Adipose tissue (tissue), 3 donors: ENCODE results near the gene MSANTD1. TPM values are rescaled to one million over a fixed set of nuclear protein-coding genes. Genes with fewer than 3 reads are reported as not detected.

ENCODE experiments used
- H3K27ac ChIP-seq: one replicate; pipeline ENCODE4 v1.5.1; 2013; ENCODE audit warnings: low read depth, low read length
- WGBS, 3 donors: extraction: QIAGEN DNeasy Blood & Tissue Kit; methylation state at CpG; one replicate each; pipeline ENCODE4 v1.1.7; 2013; 5-methylcytosine and 5-hydroxymethylcytosine counted together
- polyA plus RNA-seq, 3 donors: library from polyadenylated mRNA; stranded (reverse); fragments of 200-250 nt; gene quantifications; one replicate each; pipeline ENCODE4 v1.2.3, GENCODE V29; 2013
- donor health status: healthy with polysubstance abuse.
- donor health status: Bipolar disorder and iron deficiency.
- donor health status: healthy.

The MSANTD1 gene
- polyA plus RNA-seq, 3 donors = 0.22 to 0.36 TPM; not detected in 1

DNA sequence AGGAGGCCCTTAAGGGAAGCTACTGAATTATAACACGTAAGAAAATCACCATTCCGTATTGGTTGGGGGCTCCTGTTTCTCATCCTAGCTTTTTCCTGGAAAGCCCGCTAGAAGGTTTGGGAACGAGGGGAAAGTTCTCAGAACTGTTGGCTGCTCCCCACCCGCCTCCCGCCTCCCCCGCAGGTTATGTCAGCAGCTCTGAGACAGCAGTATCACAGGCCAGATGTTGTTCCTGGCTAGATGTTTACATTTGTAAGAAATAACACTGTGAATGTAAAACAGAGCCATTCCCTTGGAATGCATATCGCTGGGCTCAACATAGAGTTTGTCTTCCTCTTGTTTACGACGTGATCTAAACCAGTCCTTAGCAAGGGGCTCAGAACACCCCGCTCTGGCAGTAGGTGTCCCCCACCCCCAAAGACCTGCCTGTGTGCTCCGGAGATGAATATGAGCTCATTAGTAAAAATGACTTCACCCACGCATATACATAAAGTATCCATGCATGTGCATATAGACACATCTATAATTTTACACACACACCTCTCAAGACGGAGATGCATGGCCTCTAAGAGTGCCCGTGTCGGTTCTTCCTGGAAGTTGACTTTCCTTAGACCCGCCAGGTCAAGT lies 6.9 kb upstream of the MSANTD1 start:
- 56 to 71% (median 67%) methylated on average over 17 of the region's 17 CpGs for WGBS, 3 donors
- no peak overlapping the region for H3K27ac ChIP-seq

DNA sequence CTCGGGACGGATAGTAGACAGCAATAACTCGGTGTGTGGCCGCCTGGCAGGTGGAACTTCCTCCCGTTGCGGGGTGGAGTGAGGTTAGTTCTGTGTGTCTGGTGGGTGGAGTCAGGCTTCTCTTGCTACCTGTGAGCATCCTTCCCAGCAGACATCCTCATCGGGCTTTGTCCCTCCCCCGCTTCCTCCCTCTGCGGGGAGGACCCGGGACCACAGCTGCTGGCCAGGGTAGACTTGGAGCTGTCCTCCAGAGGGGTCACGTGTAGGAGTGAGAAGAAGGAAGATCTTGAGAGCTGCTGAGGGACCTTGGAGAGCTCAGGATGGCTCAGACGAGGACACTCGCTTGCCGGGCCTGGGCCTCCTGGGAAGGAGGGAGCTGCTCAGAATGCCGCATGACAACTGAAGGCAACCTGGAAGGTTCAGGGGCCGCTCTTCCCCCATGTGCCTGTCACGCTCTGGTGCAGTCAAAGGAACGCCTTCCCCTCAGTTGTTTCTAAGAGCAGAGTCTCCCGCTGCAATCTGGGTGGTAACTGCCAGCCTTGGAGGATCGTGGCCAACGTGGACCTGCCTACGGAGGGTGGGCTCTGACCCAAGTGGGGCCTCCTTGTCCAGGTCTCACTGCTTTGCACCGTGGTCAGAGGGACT lies 5.7 kb upstream of the MSANTD1 start:
- no peak overlapping the region for H3K27ac ChIP-seq
- WGBS, 3 donors = 75 to 81% (median 79%) methylated on average over 23 of the region's 23 CpGs

DNA sequence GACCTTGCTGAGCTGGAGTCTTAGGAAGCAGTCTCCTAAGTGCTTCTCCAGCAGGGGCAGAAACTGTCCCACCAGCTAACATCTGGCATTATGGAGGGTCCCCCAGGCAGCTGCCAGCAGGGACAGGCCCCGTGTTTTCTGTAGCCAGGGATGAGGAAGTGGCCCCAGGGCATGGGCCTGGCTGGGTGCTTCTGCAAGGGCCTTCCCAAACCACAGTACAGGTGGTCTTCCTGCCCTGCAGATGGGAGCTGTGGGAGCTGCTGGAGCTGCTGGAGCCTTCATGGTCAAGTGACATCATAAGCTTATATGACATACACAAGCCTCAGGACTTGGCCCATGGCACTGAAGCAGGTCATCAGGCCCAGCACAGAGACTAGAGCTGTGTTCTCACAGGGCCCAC lies 5.0 kb upstream of the MSANTD1 start:
- 24 to 79% (median 69%) methylated on average over 1 of the region's 1 CpG for WGBS, 3 donors
- H3K27ac ChIP-seq = no peak overlapping the region

DNA sequence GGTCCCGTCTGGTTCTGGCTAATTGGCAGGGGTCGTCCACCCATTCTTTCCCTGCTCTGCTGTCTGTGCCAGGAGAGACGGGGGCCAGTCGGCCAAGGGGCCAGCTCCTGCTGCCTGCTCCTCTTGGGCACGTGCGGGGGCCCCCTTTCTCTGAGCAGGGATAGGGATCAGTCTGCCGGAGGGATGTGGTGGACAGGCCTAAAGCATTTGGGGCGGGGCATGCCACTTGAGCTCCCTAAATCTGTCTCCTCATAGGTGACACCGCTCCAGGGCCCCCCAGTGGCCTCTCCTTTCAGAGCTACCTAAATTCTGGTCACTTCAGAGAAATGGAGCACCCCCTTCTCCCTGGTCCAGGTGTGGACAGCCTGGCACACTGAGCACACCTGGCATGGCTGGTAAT lies 4.2 kb upstream of the MSANTD1 start:
- H3K27ac ChIP-seq = no peak overlapping the region
- 75 to 92% (median 90%) methylated on average over 9 of the region's 9 CpGs for WGBS, 3 donors

DNA sequence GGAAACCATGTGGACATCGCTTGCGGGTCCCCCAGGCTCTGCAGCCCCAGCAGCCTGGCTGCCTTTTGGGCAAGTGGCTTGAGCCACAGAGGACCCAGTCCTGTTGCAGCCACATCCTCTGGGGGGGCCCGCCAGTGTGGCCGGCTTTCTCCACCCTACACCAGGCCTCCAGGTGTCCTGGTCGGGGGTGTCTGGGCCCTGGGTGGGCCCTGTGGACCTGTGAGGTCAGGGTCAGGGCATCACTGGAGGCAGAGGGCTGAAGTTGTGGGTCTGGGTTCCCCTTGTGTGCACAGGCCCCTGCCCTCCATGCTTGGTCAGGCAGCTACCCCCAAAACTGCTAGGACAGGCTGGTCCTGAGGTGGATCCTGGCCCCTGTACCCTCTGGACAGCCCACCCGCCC lies 3.3 kb upstream of the MSANTD1 start:
- no peak overlapping the region for H3K27ac ChIP-seq
- 87 to 97% (median 87%) methylated on average over 6 of the region's 6 CpGs for WGBS, 3 donors

DNA sequence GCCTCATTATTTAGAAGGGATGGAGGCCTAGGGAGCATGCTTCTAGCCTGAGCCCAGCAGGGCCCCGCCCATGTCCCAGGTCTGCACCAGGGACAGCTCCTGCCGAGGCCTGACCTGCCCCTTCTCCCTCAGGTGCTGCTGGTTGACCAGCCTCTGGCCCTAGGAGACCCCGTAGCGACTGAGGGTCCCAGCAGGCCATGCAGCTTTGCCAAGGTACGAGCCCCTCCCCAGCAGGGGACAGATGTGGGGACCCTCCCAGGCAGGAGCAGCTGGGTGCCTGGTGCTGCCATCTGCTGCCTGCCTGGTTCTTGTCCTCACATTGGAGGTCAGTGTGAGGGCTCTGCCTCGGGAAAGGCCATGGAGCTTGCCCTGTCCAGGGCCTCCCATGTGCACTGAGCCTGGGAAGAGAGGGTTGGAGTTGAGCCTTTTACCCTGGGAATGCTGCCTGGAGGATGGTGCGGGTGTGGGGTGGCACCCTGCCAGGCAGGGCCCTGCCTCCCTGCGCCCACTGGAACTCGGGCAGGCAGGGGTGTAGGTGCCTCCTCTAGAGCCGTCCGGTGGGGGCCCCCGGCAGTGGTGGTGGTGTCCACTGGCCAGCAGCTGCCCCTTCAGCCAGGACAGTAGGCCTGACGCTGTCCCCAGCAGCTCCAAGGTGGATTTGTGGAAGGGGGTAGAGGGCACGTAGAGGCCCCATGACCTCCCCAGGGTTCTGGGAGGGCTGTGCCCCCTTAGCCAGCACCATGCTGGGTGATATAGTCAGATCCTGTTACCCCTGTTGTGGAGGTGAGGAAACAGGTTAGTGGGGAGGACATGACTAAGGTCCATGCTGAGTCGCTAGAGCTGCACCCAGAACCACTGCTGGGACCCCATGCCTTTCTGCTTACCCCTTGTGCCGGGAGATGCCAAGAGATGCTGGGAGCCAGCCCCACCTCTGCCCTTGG lies 2.2 kb upstream of the MSANTD1 start:
- 76 to 84% (median 81%) methylated on average over 16 of the region's 16 CpGs for WGBS, 3 donors
- H3K27ac ChIP-seq = no peak overlapping the region

DNA sequence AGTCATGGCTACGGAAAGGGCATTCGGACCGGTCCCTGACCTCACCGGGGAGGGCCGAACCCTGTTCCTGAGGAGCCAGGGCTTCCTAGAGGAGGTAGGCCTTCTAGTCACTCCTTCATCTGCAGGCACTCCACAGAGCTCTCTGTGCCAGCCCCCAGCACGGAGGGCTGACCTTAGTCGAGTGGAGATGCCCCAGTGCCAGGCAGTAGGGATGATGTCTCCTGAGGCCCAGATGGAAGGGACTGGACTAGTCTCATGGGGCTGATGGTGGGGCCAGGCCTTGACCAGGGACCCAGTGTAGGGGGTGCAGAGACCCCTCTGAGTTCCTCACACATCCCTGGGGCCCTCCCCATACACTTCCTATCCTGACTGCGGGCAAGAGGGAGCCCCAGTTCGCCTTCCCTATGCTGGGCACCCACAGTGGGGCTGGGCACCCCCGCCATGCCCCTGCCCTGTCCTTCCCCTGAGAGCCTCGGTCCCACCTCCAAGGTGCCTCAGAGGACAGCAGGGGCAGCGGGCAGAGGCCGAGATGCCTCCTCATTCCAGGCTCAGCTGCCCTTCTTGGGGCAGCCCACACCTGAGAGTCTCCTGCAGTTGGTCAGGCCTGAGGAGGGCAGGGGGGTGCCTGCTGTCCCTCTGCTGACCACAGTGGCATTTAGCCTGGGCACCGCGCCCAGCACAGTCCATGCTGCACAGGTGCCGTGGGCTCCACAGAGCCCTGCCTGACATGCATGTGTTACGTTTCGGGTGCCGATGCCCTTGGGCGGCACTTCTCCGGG lies 1.4 kb upstream of the MSANTD1 start:
- WGBS, 3 donors = 93 to 96% (median 94%) methylated on average over 21 of the region's 21 CpGs
- no peak overlapping the region for H3K27ac ChIP-seq

DNA sequence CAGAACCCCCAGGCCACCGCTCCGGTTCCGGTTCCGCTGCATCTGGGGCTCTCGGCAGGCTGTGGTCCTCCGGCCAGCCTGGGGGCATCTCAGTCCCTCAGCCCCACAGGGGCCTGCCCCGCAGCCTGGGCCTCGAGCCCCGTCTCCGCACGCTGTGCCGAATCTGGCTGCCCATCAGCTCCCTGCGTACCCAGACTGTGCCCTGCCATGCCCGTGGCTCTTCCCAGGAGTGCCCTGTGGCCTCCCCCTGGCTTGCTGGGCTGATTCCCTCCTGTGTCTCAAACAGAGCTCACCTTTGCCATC lies 830 bp upstream of the MSANTD1 start:
- 94 to 98% (median 97%) methylated on average over 14 of the region's 14 CpGs for WGBS, 3 donors
- no peak overlapping the region for H3K27ac ChIP-seq

DNA sequence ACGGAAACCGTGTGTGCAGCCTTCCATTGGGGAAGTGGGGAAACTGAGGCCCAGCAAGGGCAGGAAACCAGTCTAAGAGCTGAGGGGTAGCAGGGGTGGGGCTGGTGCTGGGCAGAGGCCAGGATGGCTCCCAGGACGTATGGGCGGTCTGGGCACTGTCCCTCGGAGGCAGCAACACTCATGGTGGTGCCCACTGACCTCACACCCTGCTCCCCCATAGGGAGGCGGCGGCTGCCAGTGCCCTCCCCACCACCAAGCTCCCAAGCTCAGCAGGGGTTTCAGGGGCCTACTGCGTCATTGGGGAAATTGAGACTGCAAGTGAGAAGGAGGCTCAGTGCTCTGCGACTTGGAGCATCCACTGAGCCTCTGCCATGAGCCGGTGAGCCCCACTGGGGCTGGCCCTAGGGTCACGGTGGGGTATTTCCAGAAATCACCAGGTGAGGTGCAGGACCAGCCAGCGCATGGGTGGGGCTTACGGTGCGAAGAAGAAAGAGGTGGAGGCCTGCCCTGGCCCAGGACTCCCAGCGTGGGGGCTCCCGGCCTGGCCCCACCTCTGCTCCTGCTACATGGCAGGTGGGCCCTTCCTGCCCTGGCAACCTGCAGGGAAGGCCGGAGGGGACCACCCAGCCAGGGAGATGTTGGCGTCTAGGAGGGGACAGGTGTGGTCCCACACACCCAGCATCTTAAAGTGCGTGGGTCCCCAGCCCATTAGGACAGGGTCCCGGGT lies 915 bp downstream of the MSANTD1 start:
- WGBS, 3 donors = 83 to 95% (median 91%) methylated on average over 19 to 20 of the region's 20 CpGs
- H3K27ac ChIP-seq = no peak overlapping the region

DNA sequence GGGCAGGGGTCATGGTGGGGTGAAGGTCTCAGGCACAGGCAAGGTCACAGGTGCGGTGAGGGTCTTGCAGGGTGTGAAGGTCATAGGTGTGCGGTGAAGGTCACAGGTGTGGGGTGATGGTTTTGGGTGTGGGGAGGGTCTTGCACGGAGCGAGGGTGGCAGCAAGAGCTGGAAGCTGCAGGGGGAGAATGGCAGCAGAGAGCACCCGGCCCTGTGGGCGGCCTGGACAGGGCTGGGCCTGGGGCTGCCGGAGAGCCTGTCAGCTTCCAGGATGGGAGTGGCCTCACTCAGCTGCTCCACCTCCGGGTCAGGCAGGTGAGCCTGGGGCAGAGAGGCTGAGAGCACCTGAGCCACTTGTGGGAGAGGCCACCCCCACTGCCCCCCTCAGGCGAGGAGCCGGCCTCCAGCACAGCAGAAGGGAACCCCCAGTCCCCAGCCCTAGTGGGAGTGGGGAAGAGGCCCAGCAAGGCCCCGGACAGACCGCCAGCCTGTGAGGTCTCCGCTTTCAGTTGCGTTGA lies 1.5 kb downstream of the MSANTD1 start:
- 79 to 91% (median 84%) methylated on average over 11 to 14 of the region's 14 CpGs for WGBS, 3 donors

DNA sequence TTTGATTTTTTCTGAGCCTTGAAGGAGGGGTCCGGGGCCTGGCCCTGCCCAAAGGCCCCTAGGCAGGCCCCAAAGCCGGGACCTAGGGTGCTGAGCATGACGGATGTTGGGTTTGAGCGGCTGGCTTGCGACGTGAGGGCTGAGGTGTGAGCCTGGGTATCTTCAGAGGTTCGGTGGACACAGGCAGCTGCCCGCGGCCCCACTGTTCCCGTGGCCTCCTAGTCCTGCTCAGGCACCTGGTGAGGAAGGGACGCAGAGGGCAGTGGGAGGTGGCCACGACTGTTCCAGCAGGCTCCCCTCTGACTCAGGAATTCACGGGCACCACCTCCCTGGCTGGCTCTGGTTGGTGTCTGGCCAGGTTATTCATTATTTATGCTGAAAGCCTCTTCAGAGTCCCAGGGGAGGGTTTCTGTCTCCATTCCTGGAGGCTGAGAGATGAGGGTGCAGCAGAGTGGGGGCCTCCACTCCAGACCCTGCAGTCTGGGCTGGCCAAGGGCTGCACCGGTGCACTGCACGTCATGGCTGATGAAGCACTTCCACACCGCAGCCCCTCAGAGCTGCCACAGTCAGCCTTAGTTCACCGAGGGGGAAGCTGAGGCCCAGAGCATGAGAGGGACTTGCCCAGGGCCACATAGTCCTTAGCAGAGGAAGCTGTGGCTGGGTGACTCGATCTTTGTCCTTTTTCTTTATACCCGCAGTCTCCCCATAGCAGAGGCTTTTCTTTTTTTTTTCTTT lies 2.2 kb downstream of the MSANTD1 start:
- 82 to 96% (median 87%) methylated on average over 19 of the region's 19 CpGs for WGBS, 3 donors

More for the DNA sequence above, 1.5 kb downstream of the MSANTD1 start:
- no peak overlapping the region for H3K27ac ChIP-seq

DNA sequence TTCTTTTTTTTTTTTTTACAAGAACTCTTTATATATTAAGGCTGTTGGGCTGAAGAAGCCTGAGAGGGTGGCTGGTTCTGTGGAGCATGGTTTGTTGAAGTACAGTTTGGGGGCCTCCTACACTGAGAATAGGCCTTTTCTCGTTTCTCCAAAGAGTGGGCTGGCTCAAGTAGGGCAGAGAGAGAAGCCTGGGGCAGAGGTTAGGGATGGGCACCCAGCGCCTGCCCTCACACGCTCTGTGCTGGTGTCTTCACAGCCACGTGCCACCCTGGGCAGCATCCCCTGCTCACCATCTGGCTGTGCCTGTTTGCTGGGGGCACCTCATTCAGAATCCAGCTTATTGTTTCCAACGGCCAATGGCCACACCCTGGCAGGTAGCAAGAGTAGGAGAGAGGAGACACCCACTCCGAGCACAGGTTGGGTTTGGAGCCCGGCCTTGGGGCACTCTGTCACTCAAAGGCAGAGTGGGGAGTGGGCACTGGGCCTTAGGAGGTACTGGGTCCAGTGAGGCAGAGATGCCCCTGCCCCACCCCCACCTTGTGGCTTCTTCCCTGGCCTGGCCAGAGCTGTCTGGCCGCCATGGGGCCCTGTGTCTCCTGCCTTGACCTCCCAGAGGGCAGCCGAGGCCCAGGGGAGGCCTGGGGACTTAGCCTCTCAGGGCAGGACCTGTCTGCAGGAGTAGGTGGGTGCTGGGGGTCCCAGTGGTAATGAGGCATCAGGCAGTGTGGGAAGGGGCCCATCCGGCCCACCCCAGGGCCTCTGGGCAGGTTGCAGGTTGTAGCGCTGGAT lies 2.9 kb downstream of the MSANTD1 start:
- no peak overlapping the region for H3K27ac ChIP-seq
- WGBS, 3 donors = 93 to 94% (median 93%) methylated on average over 11 of the region's 11 CpGs

More for the DNA sequence above, 2.2 kb downstream of the MSANTD1 start:
- H3K27ac ChIP-seq = no peak overlapping the region

DNA sequence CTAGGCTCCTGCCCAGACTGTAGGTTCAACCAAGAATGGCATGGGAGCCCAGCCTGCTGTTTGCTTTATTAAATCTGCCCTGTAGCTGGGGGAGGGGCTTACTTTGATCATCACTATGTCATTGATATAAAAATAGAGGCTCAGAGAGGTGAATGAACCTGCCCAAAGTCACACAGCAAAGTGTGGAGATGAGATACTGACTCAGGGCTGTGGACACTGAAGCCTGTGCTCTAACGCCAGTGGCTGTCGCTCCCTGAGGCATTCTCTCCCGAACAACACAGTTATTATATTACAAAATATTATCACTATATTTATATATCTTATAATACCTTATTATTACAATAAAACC lies 3.5 kb downstream of the MSANTD1 start:
- 89 to 93% (median 90%) methylated on average over 3 of the region's 3 CpGs for WGBS, 3 donors
- H3K27ac ChIP-seq = no peak overlapping the region

DNA sequence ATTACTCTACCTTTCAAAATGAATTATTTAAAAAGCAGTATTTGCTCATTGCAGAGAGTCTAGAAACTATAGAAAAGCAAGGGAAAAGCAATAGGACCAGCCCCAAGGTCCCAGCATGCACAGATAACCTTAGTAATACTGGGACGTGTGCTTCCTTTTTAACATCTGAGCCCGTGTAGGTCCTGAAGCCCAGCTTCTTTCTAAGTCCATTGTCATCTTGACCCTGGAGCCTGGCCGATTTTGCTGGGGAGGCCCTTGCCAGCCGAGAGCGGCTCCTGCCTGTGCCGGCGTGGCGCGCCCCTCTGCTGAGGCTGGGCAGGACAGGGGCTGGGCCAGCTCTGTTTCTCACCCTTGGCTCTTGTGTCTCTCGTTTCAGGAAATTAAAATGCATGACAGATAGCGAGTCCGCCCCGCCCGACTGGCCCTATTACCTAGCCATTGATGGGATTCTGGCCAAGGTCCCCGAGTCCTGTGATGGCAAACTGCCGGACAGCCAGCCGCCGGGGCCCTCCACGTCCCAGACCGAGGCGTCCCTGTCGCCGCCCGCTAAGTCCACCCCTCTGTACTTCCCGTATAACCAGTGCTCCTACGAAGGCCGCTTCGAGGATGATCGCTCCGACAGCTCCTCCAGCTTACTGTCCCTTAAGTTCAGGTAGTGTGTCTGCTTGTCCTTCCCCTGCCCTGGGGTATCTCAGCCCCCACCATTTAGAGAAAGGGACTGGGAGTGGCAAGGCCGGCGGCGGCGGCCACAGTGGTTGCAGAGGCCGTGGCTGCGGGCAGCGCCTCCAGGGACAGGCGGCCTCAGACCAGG lies 4.1 kb downstream of the MSANTD1 start:
- WGBS, 3 donors = 83 to 91% (median 91%) methylated on average over 37 to 38 of the region's 38 CpGs
- no peak overlapping the region for H3K27ac ChIP-seq

DNA sequence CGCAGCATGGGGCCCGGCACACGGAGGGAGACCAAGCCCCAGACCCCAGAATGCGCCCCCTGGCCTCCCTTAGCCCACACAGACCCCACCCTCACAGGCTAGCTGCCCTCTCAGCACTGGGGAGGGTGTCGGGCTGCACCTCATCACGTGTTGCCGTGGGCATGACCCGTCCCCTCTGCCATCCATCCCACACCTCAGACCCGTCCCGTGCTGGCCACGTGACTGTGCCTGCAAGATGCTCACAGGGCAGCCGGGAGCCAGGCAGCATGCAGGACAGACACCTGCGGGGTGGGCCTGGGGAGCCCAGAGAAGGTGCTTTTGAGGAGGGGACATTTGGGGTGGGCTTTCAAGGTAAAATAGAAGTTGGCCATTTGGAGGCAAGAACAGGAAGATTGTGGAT lies 4.8 kb downstream of the MSANTD1 start:
- WGBS, 3 donors = 84 to 99% (median 91%) methylated on average over 13 of the region's 13 CpGs
- no peak overlapping the region for H3K27ac ChIP-seq
